HG03196 (cell line): ENCODE results near the gene NT5C3A.
A peak's percentile ranks its signal among the peaks of the same experiment; 100 is the strongest.
"Not testable (repeated sequence)": the region's sequence is repeated elsewhere in the genome, so short reads cannot be mapped to it uniquely, and the experiment has no call there.

Experiments used
- ATAC-seq: cut with Tn5 transposase; IDR thresholded peaks from one replicate; pipeline ENCODE4 v1.9.1; 2021; ENCODE audit not compliant: unreplicated experiment

NT5C3A gene

GRCh38 chr7:33043501-33044400, 18.8 kb downstream of the NT5C3A start:
- no peak for ATAC-seq

DNA sequence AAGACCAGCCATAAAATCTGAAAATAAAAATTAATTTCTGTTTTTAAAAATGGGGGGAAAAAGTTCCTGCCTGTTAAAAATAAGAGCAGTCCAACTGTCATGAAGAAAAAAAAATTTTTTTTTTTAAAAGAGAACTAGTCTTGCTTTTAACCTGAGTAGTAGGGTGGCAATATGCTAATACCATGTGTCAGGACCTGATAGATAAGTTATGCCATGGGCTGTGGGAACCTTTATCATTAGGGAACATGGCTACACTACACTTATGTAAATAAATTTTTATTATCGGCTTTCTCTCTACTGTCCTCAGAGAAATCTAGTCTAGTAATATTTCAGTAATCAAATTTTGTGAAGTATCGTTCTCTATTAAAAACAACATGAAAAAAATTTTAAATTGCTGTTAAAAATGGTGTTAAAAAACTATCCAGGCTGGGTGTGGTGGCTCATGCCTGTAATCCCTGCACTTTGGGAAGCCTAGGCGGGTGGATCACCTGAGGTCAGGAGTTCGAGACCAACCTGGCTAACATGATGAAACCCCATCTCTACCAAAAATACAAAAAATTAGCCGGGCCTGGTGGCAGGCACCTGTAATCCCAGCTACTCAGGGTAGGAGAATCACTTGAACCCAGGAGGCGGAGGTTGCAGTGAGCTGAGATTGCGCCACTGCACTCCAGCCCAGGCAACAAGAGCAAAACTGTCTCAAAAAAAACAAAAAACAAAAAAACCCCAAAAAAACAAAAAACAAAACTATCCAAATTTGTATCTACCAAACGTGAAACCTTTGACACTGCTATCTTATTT, 20.7 kb downstream of the NT5C3A start:
- ATAC-seq, result no peak

GRCh38 chr7:33040803-33041516, 21.6 kb downstream of the NT5C3A start:
- ATAC-seq, result peak; percentile 96

DNA sequence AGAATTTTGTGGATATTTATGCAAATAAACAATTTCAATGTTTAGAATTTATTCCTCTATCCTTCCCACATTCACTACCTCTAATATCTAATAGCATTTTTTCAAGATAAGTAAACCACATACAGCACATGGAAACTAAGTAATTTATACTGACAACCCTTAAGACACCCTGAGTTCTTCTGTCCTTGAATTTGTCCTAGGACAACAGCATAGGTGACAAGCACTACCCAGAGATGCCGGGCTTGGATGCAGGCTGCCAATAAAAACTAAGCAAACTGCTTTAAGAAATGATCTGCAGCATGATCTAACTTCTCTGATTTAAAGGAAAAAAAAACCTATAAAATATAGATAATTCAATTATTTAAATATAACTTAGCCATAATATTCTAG, 22.7 kb downstream of the NT5C3A start:
- no peak for ATAC-seq

- peak; percentile 42 for ATAC-seq
Measured at GRCh38 chr7:33039257-33039902, 23.2 kb downstream of the NT5C3A start.

DNA sequence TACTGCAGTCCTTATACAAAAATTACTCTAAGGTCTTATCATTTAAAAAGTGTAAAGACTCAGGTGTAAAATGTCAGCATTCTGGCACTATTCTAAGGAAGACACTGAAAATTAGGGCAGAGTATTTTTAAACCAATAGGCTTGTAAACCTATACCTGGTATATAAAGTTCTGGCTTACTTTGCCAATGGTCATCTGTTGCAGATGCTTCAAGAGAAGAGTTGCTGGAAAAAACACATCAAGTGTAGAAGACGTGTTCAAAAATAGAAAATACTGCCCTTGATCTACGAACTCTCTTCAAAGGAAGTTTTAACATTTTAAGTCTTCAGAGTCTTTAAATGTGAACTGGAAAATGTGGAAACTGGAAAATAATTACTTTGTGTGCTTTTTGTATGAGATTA, 23.9 kb downstream of the NT5C3A start:
- ATAC-seq, result no peak

GRCh38 chr7:33035776-33036175, 26.8 kb downstream of the NT5C3A start:
- ATAC-seq, result no peak

- ATAC-seq, result no peak
Measured at GRCh38 chr7:33024189-33024757, 38.3 kb downstream of the NT5C3A start.

DNA sequence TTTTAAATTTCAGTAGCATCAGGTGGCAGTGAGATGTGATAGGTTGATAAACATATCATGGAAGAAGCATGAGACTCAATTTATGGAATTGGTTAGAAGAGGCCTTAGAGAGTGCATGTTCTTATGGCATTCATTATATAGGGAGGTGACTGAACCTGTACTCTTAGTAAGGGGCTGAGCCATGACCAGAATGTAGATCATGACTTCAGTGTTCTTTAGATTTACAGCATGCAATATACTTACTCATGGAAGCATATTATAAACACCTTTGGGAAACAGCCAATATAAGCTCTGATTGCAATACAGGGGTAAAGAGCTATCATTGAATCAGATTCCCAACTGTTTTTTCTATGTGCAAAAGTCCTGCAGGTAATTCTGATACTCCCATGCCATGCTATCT, 50.2 kb downstream of the NT5C3A start:
- ATAC-seq, result no peak

DNA sequence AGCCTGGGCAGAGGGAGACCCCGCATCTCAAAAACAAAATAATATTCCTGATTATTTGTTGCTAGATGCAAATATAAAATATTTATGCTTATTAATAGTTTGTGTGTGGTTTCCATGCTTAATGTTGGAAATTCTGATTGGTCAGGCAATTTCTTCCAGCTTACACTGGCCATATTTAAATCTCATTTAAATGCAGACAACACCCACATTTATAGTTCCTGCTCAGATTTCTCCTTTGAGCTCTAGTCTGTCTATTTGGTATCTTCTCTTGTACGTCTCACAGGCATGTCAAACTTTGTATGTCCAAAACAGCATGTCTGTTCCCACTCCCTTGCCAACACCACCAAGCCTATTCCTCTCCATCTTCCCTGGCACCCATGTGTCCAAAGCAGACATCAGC, 52.8 kb downstream of the NT5C3A start:
- no peak for ATAC-seq

DNA sequence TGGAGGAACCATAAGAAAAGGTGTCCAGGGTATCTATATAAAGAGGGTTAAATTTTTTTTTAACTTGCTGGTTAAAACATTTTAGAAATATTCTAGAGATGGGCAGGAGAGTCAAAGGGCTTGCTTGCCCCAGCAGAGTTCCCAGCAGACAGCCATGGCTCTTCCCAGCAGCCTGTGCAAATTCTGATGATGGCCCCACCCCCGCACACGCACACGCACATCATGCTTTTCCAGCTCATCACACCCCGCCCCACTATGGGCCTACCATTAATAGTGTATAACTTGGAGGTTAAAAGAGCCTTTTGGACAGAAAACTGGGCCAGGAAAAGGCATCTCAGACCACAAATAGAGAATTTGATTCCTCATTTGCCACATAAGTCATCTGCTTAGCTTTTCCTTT, 56.9 kb downstream of the NT5C3A start:
- ATAC-seq, result not testable (repeated sequence)

GRCh38 chr7:33005193-33005592, 57.4 kb downstream of the NT5C3A start:
- not testable (repeated sequence) for ATAC-seq

- ATAC-seq, result not testable (repeated sequence)
Measured at GRCh38 chr7:33004104-33004616, 58.4 kb downstream of the NT5C3A start.

DNA sequence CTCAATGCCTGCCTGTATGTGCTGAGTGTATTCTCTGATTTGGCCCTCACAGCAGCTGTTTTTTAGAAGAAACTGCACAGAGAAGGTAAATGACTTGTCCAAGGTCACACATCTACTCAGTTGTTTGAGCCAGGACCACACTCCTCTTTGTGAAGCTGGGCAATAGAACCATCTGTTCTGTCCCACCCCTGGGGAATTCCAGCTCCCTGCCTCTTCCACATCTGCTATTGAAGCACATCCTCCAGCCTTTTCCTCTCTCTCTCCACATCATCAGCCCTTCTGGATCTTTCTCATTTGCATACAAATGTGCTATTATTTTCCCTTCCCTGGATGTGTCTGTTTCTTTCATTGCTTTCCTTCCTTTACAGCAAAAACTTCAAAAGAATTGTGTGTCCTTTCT, 59.5 kb downstream of the NT5C3A start:
- ATAC-seq, result not testable (repeated sequence)

- ATAC-seq, result not testable (repeated sequence)
Measured at GRCh38 chr7:32999380-32999779, 63.2 kb downstream of the NT5C3A start.

DNA sequence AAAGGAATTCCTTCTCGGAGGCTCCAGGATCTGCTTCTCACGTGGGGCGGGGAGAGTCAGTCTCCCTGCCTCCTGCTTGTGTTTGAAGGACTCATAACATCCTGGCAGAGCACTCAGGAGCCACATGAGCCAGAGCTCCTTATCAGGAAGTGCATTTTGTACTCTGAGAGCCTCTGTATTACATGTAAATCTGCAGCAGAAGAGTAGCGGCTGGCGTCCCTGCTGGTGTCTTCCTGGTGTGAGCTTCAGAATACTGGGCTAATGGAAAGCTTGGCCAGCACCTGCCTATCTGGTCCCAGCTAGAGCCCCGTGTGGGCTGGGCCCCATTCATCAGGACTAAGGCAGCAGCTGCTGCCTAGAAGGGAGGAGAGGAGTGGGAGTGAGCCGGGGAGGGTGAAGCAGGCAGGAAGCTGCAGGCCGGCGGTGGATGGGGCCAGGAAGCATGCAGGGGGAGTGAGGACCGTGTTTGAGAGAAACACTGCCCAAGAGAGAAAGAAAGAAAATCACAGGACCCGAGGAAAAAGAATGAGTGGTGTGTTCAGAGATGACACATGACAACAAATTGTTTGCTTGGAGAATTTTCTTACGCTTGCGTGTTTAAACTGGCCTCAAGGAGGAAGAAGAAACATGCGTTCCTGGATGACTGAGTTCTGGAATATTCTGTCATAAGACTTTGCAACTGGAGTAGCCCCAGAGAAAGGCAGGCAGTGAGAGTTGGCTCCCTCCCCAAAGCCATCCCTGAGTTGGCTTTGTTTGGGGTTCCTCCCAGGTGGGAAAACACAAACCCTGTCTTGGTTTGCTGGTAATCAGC, 64.0 kb downstream of the NT5C3A start:
- peak; percentile 50 for ATAC-seq

- ATAC-seq, result not testable (repeated sequence)
Measured at GRCh38 chr7:32997956-32998355, 64.6 kb downstream of the NT5C3A start.

DNA sequence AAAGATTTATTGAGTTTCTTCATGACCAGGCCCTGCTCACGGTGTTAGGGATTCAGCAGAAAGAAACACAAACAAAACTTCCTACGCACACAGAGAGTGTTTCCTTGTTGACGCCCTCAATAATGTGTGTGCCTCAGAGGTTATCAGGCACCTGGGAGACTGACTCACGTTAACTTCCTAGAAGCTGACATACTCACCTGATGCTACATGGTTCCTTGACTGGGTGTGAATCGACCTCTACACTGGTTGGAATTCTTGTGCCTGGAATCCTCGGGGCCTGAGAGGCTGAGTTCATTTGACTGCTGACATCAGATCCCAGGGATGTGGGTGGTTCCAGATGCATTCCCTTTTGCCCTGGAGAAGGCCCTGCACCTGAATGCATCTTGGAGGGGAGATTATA, 69.8 kb downstream of the NT5C3A start:
- ATAC-seq, result not testable (repeated sequence)

GRCh38 chr7:32991975-32992700, 70.4 kb downstream of the NT5C3A start:
- not testable (repeated sequence) for ATAC-seq
